OCI-LY1 (cell line): Measurements from ENCODE around the gene UBAC1.

Experiments used
- H2AFZ ChIP-seq: fragments of 200-600 bp; sonication (generic), shearing (Covaris generic); 2 replicates; pipeline ENCODE4 v1.6.0; 2014; ENCODE audit warnings: antibody characterized with exemption, mild to moderate bottlenecking, low read length
- H3F3A ChIP-seq: fragments of 200-600 bp; sonication (generic), shearing (Covaris generic); 2 replicates; pipeline ENCODE4 v1.6.0; 2014; ENCODE audit warnings: mild to moderate bottlenecking, antibody characterized with exemption, low read length, moderate library complexity; ENCODE audit not compliant: insufficient read depth
- H3K27ac ChIP-seq: fragments of 200-600 bp; sonication (generic); 2 replicates; pipeline ENCODE4 v1.5.1; 2014; ENCODE audit warnings: low read length, mixed run types, mild to moderate bottlenecking, low read depth; ENCODE audit not compliant: poor library complexity, severe bottlenecking
- H3K27me3 ChIP-seq: fragments of 200-600 bp; sonication (generic); 2 replicates; pipeline ENCODE4 v1.6.0; 2014; ENCODE audit warnings: antibody characterized with exemption, mild to moderate bottlenecking, low read length, moderate library complexity; ENCODE audit not compliant: insufficient read depth
- H3K36me3 ChIP-seq: fragments of 200-600 bp; sonication (generic); 2 replicates; pipeline ENCODE4 v1.6.1; 2014; ENCODE audit warnings: mild to moderate bottlenecking, antibody characterized with exemption, low read length, moderate library complexity, mixed read lengths; ENCODE audit not compliant: insufficient read depth
- H3K4me1 ChIP-seq: fragments of 200-600 bp; sonication (generic); 2 replicates; pipeline ENCODE4 v1.5.1; 2014; ENCODE audit warnings: mild to moderate bottlenecking, low read length, moderate library complexity; ENCODE audit not compliant: insufficient read depth, severe bottlenecking
- H3K4me2 ChIP-seq: fragments of 200-600 bp; sonication (generic), shearing (Covaris generic); 2 replicates; pipeline ENCODE4 v1.6.1; 2014; ENCODE audit warnings: low read length
- H3K4me3 ChIP-seq: fragments of 200-600 bp; sonication (generic); 2 replicates; pipeline ENCODE4 v1.5.1; 2014; ENCODE audit warnings: low read length, low read depth, mild to moderate bottlenecking, mixed read lengths; ENCODE audit not compliant: poor library complexity, severe bottlenecking
- H3K79me2 ChIP-seq: fragments of 200-600 bp; shearing (Covaris generic); 2 replicates; pipeline ENCODE4 v1.6.1; 2016; ENCODE audit warnings: mixed run types, low read length, mixed read lengths; ENCODE audit not compliant: insufficient read depth
- H3K9ac ChIP-seq: fragments of 200-600 bp; sonication (generic), shearing (Covaris generic); 2 replicates; pipeline ENCODE4 v1.6.1; 2014; ENCODE audit warnings: mild to moderate bottlenecking, low read length, mixed read lengths
- H3K9me2 ChIP-seq: fragments of 200-600 bp; sonication (generic), shearing (Covaris generic); 2 replicates; pipeline ENCODE4 v1.6.1; 2014; ENCODE audit warnings: low read depth, mild to moderate bottlenecking, low read length, mixed read lengths
- H3K9me3 ChIP-seq: fragments of 200-600 bp; shearing (Covaris generic); 2 replicates; pipeline ENCODE4 v1.6.1; 2014; ENCODE audit warnings: low read length, mixed read lengths
- H4K20me1 ChIP-seq: fragments of 200-600 bp; sonication (generic), shearing (Covaris generic); 2 replicates; pipeline ENCODE4 v1.6.0; 2016; ENCODE audit warnings: mild to moderate bottlenecking, low read length; ENCODE audit not compliant: insufficient read depth
- CTCF ChIP-seq: fragments of 200-600 bp; sonication (generic), shearing (Covaris generic); IDR thresholded peaks from 2 replicates; pipeline ENCODE4 v1.5.1; 2017; ENCODE audit warnings: mild to moderate bottlenecking, antibody characterized with exemption, low read length, moderate library complexity, mixed read lengths
- EZH2 ChIP-seq: fragments of 200-600 bp; sonication (generic), shearing (Covaris generic); IDR thresholded peaks from 2 replicates; pipeline ENCODE4 v1.8.0; 2017; ENCODE audit warnings: borderline replicate concordance, mixed run types, mild to moderate bottlenecking, antibody characterized with exemption, low read length, moderate library complexity, mixed read lengths

The UBAC1 gene

DNA sequence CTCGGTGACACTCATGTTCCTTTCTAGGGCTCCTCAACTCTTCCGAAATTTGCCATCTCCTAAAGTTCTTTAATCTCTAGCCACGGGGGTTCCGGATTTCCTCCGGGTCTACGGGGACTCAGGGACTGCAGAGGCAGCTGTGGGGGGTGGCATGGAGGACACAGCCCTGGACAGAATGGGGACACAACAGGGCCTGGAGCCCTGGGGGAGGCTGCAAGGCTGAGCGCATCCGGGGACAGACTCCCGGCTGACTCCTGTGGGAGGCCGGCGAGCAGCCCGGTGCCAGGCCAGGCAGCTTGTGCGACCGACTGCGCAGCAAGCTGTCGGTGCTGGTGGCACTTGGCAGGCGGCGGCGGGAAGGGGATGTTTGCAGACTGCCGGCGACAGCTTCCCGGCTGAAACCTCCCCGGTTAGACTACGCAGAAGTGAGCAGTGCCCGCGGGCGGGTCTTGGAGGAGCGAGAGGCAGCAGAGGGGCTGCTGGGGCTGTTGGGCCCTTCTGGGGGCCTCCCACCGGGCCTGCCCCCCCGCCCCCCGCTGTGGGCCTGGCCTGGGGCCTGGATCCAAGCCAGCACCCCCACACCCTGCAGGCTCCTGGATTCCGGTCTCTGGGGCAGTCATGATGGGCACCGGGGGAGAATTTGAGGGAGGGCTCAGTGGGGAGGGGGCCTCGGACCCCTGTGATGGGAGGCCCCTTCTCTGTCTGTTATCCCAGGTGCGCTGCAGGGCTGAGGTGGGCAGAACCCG, 28.7 kb upstream of the UBAC1 start:
- H3K4me1 ChIP-seq, result peaks cover 17% of the 10 kb centered on the region

DNA sequence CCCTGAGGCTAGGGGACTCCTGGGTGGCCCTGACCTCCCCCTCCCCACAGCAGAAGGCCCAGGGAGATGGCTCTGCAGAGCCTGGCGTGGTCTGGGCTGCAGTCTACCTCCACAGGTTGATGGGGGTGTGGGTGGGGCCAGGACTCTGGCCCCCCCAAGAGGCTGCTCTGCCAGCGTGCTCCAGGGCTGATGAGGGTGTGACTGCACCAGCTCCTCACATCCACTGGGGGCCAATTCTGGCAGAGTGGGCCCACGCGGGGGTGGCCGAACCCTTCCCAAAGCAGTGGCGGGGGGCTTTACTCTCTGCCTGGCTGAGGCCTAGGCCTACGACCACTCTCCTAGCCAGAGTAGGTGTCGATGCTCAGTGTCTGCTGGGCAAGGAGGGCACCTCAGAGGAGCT, 28.0 kb upstream of the UBAC1 start:
- H3K9ac ChIP-seq, result no peak overlapping the region
- no peak overlapping the region for H3K4me2 ChIP-seq
- no peaks in the 10 kb centered on the region for H3K79me2 ChIP-seq
- no peaks in the 10 kb centered on the region for H3F3A ChIP-seq
- no peaks in the 10 kb centered on the region for H3K36me3 ChIP-seq
- no peak overlapping the region for H3K27ac ChIP-seq
- H3K4me3 ChIP-seq, result no peak overlapping the region
- H3K27me3 ChIP-seq, result 0 out of 2 replicates have a peak, but pooled peaks cover 5% of the 10 kb centered on the region
- H2AFZ ChIP-seq, result no peak overlapping the region
- no peaks in the 10 kb centered on the region for H3K9me3 ChIP-seq
- peaks cover 17% of the 10 kb centered on the region for H3K4me1 ChIP-seq
- no peaks in the 10 kb centered on the region for H4K20me1 ChIP-seq
- H3K9me2 ChIP-seq, result no peaks in the 10 kb centered on the region
- no peak for TF ChIP-seq EZH2
- no peak for TF ChIP-seq CTCF

More for the DNA sequence above, 28.7 kb upstream of the UBAC1 start:
- Histone ChIP-seq H3K27me3 (0 out of 2 replicates have a peak, but pooled peaks cover 5% of the 10 kb centered on the region), H3K4me3 (no peak overlapping the region), H3K4me2 (no peak overlapping the region), H3F3A (no peaks in the 10 kb centered on the region), H2AFZ (no peak overlapping the region), H3K27ac (no peak overlapping the region), H3K9me2 (no peaks in the 10 kb centered on the region), H3K36me3 (no peaks in the 10 kb centered on the region), H3K79me2 (no peaks in the 10 kb centered on the region), H3K9ac (no peak overlapping the region), H4K20me1 (no peaks in the 10 kb centered on the region), H3K9me3 (no peaks in the 10 kb centered on the region)
- no peak for TF ChIP-seq CTCF
- no peak for TF ChIP-seq EZH2

DNA sequence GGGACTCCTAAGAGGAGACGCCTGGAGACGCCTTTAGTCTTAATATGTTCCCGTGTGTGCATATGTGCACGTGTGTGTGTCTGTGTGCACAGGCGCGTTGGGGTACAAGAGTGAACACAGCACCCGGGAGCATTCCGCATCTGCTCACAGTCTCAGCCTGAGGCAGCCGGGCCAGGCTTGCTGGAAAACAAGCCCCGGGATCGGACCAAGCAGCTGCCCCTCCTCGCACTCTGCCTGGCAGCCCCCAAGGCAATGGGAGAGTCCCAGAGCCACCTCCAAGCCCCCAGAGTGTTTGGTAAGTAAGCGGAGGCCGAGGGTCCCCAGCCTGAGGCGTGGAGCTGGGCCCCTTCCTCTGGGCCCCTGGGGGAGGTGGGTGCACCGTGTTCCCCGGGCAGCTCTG, 27.3 kb upstream of the UBAC1 start:
- no peaks in the 10 kb centered on the region for H3K79me2 ChIP-seq
- H4K20me1 ChIP-seq, result no peaks in the 10 kb centered on the region
- no peaks in the 10 kb centered on the region for H3K9me2 ChIP-seq
- no peak overlapping the region for H2AFZ ChIP-seq
- no peaks in the 10 kb centered on the region for H3K9me3 ChIP-seq
- no peak overlapping the region for H3K4me2 ChIP-seq
- 0 out of 2 replicates have a peak, but pooled peaks cover 5% of the 10 kb centered on the region for H3K27me3 ChIP-seq
- H3K9ac ChIP-seq, result no peak overlapping the region
- H3F3A ChIP-seq, result no peaks in the 10 kb centered on the region
- H3K27ac ChIP-seq, result no peak overlapping the region
- H3K36me3 ChIP-seq, result no peaks in the 10 kb centered on the region
- TF ChIP-seq EZH2 (no peak), CTCF (no peak)
- peaks cover 17% of the 10 kb centered on the region for H3K4me1 ChIP-seq
- no peak overlapping the region for H3K4me3 ChIP-seq
